HEK293T (cell line): Measurements from ENCODE around the gene COMMD7.

Experiments used
- BHLHE40 ChIP-seq: fragments of 450-650 bp; IDR thresholded peaks from 2 replicates; pipeline ENCODE4 v1.6.1; 2016; ENCODE audit warnings: mild to moderate bottlenecking, moderate library complexity, borderline replicate concordance
- ELF4 ChIP-seq: fragments of 450-650 bp; IDR thresholded peaks from 2 replicates; pipeline ENCODE4 v1.6.1; 2017; ENCODE audit warnings: antibody characterized with exemption
- FOXA1 ChIP-seq: fragments of 450-650 bp; IDR thresholded peaks from 2 replicates; pipeline ENCODE4 v1.6.1; 2016; ENCODE audit warnings: mild to moderate bottlenecking
- FOXM1 ChIP-seq: fragments of 450-650 bp; IDR thresholded peaks from 2 replicates; pipeline ENCODE4 v1.6.1; 2017; ENCODE audit warnings: mild to moderate bottlenecking, borderline replicate concordance
- HDGF ChIP-seq: fragments of 450-650 bp; IDR thresholded peaks from 2 replicates; pipeline ENCODE4 v1.6.1; 2017; ENCODE audit warnings: antibody characterized with exemption, borderline replicate concordance
- LEF1 ChIP-seq: fragments of 450-650 bp; IDR thresholded peaks from 2 replicates; pipeline ENCODE4 v1.6.1; 2017; ENCODE audit warnings: mild to moderate bottlenecking, borderline replicate concordance
- NFRKB ChIP-seq: fragments of 450-650 bp; IDR thresholded peaks from 2 replicates; pipeline ENCODE4 v1.6.1; 2016; ENCODE audit warnings: mild to moderate bottlenecking, moderate library complexity
- PKNOX1 ChIP-seq: fragments of 450-650 bp; IDR thresholded peaks from 2 replicates; pipeline ENCODE4 v1.6.1; 2016
- SP1 ChIP-seq: fragments of 450-650 bp; IDR thresholded peaks from 2 replicates; pipeline ENCODE4 v1.6.1; 2017
- SUZ12 ChIP-seq: fragments of 450-650 bp; IDR thresholded peaks from 2 replicates; pipeline ENCODE4 v1.6.1; 2016; ENCODE audit warnings: mild to moderate bottlenecking
- TARDBP ChIP-seq: fragments of 450-650 bp; IDR thresholded peaks from 2 replicates; pipeline ENCODE4 v1.6.1; 2016
- ZNF384 ChIP-seq: fragments of 450-650 bp; IDR thresholded peaks from 2 replicates; pipeline ENCODE4 v1.6.1; 2016

GRCh38 chr20:32667027-32667426 is 76.2 kb downstream of the COMMD7 start:
- TF ChIP-seq TARDBP: no peak
- no peak for TF ChIP-seq BHLHE40
- TF ChIP-seq ZNF384: no peak
- TF ChIP-seq PKNOX1: no peak
- no peak for TF ChIP-seq SP1
- no peak for TF ChIP-seq FOXM1
- no peak for TF ChIP-seq FOXA1
- TF ChIP-seq LEF1: no peak
- no peak for TF ChIP-seq SUZ12
- TF ChIP-seq NFRKB: no peak
- no peak for TF ChIP-seq HDGF
- no peak for TF ChIP-seq ELF4
